HG02938 (cell line): ENCODE results near the gene FAM90A26.
A peak's percentile ranks its signal among the peaks of the same experiment; 100 is the strongest.
"Not testable (repeated sequence)": the region's sequence is repeated elsewhere in the genome, so short reads cannot be mapped to it uniquely, and the experiment has no call there.

Source experiments
- ATAC-seq: cut with Tn5 transposase; IDR thresholded peaks from one replicate; pipeline ENCODE4 v1.9.1; 2021; ENCODE audit warnings: mild to moderate bottlenecking, moderate library complexity; ENCODE audit not compliant: unreplicated experiment

FAM90A26 gene, protein sequence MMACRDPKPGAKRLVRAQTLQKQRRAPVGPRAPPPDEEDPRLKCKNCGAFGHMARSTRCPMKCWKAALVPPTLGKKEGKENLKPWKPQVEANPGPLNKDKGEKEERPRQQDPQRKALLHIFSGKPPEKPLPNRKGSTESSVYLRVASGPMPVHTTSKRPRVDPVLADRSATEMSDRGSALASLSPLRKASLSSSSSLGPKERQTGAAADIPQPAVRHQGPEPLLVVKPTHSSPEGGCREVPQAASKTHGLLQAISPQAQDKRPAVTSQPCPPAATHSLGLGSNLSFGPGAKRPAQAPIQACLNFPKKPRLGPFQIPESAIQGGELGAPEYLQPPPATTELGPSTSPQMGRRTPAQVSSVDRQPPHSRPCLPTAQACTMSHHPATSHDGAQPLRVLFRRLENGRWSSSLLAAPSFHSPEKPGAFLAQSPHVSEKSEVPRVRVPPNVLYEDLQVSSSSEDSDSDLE

DNA sequence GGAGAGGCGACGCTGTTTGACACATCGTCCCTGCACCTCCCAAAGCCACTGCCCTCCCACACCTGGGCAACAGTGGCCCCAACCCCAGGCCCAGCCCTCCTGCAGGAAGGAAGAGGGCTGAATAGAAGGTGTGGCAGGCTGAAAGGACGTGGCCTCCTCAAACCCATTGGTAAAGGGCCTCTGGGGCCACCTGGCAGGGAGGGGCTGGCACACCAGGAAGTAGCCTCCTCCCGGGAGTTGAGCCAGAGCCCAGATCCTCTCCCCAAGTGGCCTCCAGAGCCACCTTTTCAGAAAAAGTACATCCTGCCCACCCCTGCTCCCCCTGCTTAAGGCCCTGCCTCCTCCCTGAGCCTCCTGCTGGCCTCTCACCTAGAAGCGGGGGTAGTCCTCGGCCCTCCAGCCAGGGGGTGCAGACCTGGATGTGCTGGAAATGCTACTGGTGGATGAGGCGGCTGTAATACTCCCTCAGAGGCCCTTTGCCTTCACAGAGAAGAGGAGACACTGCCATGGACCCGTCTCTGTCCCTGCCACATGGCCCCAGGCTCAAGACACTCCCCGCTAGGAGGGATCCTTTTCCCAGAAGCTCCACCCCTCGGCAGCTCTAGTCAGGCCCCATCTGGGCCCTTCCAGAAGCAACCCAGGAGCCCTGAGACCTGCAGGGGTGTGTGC, at the start of gene FAM90A26:
Gene FAM90A26, plus strand, starts transcription at position 619 of the 669 bp plus-strand sequence. CDS start 2,764 bp downstream, outside the sequence.
- not testable (repeated sequence) for ATAC-seq

DNA sequence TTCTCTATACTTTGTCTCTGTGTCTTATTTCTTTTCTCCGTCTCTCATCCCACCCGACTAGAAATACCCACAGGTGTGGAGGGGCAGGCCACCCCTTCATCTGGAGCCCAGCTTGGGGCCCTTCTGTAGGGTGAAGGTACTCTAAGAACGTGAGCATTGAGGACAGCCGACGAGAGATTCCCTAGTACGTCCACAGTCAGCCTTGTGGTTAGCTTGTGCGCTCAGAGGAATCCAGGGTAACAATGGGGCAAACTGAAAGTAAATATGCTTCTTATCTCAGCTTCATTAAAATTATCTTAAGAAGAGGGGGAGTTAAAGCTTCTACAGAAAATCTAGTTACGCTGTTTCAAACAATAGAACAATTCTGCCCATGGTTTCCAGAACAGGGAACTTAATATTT, 47.5 kb upstream of the FAM90A26 start:
- not testable (repeated sequence) for ATAC-seq

DNA sequence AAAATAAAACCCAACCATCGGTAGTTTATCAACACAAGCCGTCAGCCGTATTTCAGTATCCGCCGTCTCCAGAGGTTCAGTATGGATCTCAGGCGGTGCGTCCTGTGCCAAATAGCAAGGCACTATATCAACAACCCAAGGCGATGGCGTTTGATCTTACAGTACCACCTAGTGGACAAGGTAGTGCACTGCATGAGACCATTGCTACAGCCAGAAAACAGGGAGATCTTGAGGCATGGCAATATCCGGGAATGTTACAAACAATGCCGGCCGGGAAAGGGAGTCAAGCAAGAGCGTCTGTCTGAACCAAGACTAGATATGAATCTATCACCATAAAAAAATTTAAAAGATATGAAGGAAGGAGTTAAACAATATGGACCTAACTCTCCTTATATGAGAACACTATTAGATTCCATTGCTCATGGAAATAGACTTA, 46.6 kb upstream of the FAM90A26 start:
- not testable (repeated sequence) for ATAC-seq

- ATAC-seq = not testable (repeated sequence)
Observed at GRCh38 chr4:9125601-9126161, 44.5 kb upstream of the FAM90A26 start.

GRCh38 chr4:9131420-9131819, 38.8 kb upstream of the FAM90A26 start:
- not testable (repeated sequence) for ATAC-seq

DNA sequence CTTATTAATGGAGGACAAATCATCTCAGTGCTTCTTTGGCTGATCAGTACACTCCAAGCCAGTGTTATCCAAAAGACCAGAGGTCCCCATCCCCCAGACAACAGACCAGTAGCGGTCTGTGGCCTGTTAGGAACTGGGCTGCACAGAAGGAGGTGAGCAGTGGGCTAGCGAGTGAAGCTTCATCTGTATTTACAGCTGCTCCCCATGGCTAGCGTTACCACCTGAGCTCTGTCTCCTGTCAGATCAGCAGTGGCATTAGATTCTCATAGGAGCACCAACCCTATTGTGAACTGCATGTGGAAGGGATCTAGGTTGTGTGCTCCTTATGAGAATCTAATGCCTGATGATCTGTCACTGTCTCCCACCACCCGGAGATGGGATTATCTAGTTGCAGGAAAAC, 37.4 kb upstream of the FAM90A26 start:
- ATAC-seq = not testable (repeated sequence)

DNA sequence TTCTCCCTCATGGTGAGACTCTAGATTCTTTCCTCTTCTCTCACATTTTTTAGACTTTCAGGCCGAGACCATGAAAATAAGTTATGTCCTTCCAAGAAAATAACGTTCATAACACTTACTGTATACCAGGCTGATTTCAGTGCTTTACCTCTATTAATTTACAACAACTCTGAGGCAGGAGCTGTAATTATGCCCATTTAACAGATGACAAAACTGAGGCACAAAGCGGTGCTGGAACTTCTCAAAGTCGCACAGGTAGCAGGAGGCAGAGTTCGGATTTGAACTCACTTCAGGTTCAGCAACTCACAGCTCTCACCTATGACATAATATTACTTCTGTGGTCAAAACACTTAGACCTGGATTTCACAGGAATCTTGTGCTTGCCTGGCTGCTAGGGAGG, 36.2 kb upstream of the FAM90A26 start:
- ATAC-seq = not testable (repeated sequence)

- ATAC-seq = not testable (repeated sequence)
Observed at GRCh38 chr4:9134556-9134955, 35.7 kb upstream of the FAM90A26 start.

- not testable (repeated sequence) for ATAC-seq
Observed at GRCh38 chr4:9141050-9141449, 29.2 kb upstream of the FAM90A26 start.

- not testable (repeated sequence) for ATAC-seq
Observed at GRCh38 chr4:9142786-9143185, 27.4 kb upstream of the FAM90A26 start.

GRCh38 chr4:9143421-9144080, 26.7 kb upstream of the FAM90A26 start:
- no peak for ATAC-seq

GRCh38 chr4:9146967-9147366, 23.2 kb upstream of the FAM90A26 start:
- ATAC-seq = no peak

GRCh38 chr4:9147368-9147767, 22.8 kb upstream of the FAM90A26 start:
- not testable (repeated sequence) for ATAC-seq

- not testable (repeated sequence) for ATAC-seq
Observed at GRCh38 chr4:9148611-9149409, 21.4 kb upstream of the FAM90A26 start.

- ATAC-seq = not testable (repeated sequence)
Observed at GRCh38 chr4:9151809-9152179, 18.4 kb upstream of the FAM90A26 start.

GRCh38 chr4:9152180-9153007, 17.8 kb upstream of the FAM90A26 start:
- peak; percentile 55 for ATAC-seq

- ATAC-seq = peak; percentile 99
Observed at GRCh38 chr4:9153008-9153570, 17.1 kb upstream of the FAM90A26 start.

DNA sequence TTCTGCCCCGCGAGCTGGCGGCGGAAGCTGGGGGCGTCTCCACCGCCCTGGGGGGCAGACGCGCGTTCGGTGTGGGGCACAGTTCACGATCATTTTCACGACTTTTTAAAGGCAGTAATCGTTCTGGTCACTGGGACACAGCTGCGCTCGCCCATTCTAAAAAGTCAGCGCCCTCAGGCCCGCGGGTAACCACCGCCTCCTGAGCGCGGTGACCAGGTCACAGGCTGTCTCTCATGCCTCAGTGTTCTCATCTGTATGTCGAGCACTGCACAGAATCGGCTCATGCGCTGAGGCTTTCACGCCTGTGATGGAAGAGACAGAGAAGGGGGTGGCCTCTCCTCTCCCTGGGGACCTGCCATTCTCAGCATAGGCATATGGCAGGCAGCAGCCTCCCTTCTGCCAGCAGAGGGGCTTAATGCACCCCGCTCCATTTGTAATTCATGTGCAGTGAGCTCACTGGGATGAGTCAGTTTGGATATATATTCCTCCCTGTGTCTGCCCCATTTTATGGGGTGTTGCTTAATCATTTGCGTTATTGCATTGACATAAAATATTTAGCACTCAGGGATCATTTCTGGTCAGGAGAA, 16.5 kb upstream of the FAM90A26 start:
- not testable (repeated sequence) for ATAC-seq
